Measurements from ENCODE around the gene LDLRAD4.

Gene LDLRAD4

DNA sequence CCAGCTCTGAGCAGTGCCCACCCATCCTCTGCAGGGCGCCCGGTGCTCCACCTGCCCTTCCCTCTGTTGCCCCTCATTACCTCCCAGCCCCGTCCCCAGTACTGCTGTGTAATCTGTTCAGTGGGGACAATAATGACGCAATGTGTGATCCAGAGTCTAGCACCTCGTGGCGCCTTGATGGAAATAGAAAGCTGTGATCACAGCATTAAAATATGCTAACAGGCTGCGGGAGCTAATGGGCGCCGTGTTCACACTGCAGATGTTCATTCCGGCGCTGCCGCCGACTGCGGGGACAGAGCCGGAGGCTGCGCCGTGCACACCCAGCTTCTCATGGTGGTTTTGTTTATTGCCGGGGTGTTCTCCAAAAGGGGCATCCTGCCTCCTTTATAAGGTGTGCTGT, 235.2 kb downstream of the LDLRAD4 start:
- H2BK5ac ChIP-seq (ENCODE audit: low read depth, low read length, poor library complexity, severe bottlenecking), result no peak overlapping the region
- no peak overlapping the region for H2AK5ac ChIP-seq (ENCODE audit: low read length, severe bottlenecking)
- no peak overlapping the region for H3K4me3 ChIP-seq (ENCODE audit: insufficient read depth in 1 of 2, low read depth in 1 of 2, low read length in 2 of 2)
- no peak overlapping the region for H3K14ac ChIP-seq (ENCODE audit: low read length in 2 of 2)
- no peak overlapping the region for H2BK12ac ChIP-seq (ENCODE audit: low read length in 2 of 2)
- H4K8ac ChIP-seq (ENCODE audit: low read length), result no peak overlapping the region
- H3K18ac ChIP-seq (ENCODE audit: low read depth in 1 of 2, low read length in 2 of 2), result no peak overlapping the region
- H3K4ac ChIP-seq (ENCODE audit: low read depth in 1 of 2, low read length in 2 of 2), result no peak overlapping the region
- no peaks in the 10 kb centered on the region for H3K79me1 ChIP-seq (replicated peaks; ENCODE audit: low read length, poor library complexity, severe bottlenecking)
- no peak overlapping the region for H2BK15ac ChIP-seq (ENCODE audit: low read depth, poor library complexity, severe bottlenecking)
- H3K9me3 ChIP-seq (ENCODE audit: control insufficient read depth, low read length), result peaks cover 2% of the 10 kb centered on the region
- H4K91ac ChIP-seq (ENCODE audit: low read length), result no peak overlapping the region
- H3K36me3 ChIP-seq (ENCODE audit: control insufficient read depth in 1 of 2, insufficient read depth in 2 of 2, low read depth in 1 of 2, low read length in 2 of 2), result no peaks in the 10 kb centered on the region
- no peak for DNase-seq
- WGBS, result 93% methylated on average over 18 of the region's 18 CpGs
- no peak overlapping the region for H3K4me2 ChIP-seq (ENCODE audit: low read length, poor library complexity, severe bottlenecking)
- H3K27me3 ChIP-seq (ENCODE audit: control insufficient read depth in 1 of 2, insufficient read depth in 1 of 2, low read length in 2 of 2), result peaks cover 7 to 21% of the 10 kb centered on the region in 2 experiments
- H2AFZ ChIP-seq (ENCODE audit: low read depth, low read length), result no peak overlapping the region
- peaks cover 16% of the 10 kb centered on the region for H3K4me1 ChIP-seq (ENCODE audit: control insufficient read depth, insufficient read depth, low read depth, low read length)
- H3K27ac ChIP-seq (ENCODE audit: low read length, poor library complexity, severe bottlenecking), result no peak overlapping the region
- H3K9ac ChIP-seq (ENCODE audit: low read length), result no peak overlapping the region
- H3K23ac ChIP-seq (ENCODE audit: low read length in 2 of 2), result no peak overlapping the region
- no peak overlapping the region for H2BK120ac ChIP-seq (ENCODE audit: low read depth, low read length)

- Histone ChIP-seq H2BK12ac (ENCODE audit: low read length in 2 of 2) (no peak overlapping the region), H3K14ac (ENCODE audit: low read length in 2 of 2) (peak overlapping the region in 1 of 2 experiments; percentile 94), H2BK15ac (ENCODE audit: low read depth, poor library complexity, severe bottlenecking) (no peak overlapping the region), H4K8ac (ENCODE audit: low read length) (no peak overlapping the region), H2BK120ac (ENCODE audit: low read depth, low read length) (no peak overlapping the region), H3K27ac (ENCODE audit: low read length, poor library complexity, severe bottlenecking) (no peak overlapping the region), H3K36me3 (ENCODE audit: control insufficient read depth in 1 of 2, insufficient read depth in 2 of 2, low read depth in 1 of 2, low read length in 2 of 2) (no peaks in the 10 kb centered on the region), H3K4me2 (ENCODE audit: low read length, poor library complexity, severe bottlenecking) (no peak overlapping the region), H2AFZ (ENCODE audit: low read depth, low read length) (no peak overlapping the region), H3K4me1 (ENCODE audit: control insufficient read depth, insufficient read depth, low read depth, low read length) (peaks cover 16% of the 10 kb centered on the region), H3K79me1 (replicated peaks; ENCODE audit: low read length, poor library complexity, severe bottlenecking) (no peaks in the 10 kb centered on the region), H3K9ac (ENCODE audit: low read length) (no peak overlapping the region), H4K91ac (ENCODE audit: low read length) (no peak overlapping the region), H2AK5ac (ENCODE audit: low read length, severe bottlenecking) (no peak overlapping the region), H3K23ac (ENCODE audit: low read length in 2 of 2) (no peak overlapping the region), H3K9me3 (ENCODE audit: control insufficient read depth, low read length) (peaks cover 3% of the 10 kb centered on the region), H3K4me3 (ENCODE audit: insufficient read depth in 1 of 2, low read depth in 1 of 2, low read length in 2 of 2) (no peak overlapping the region), H3K27me3 (ENCODE audit: control insufficient read depth in 1 of 2, insufficient read depth in 1 of 2, low read length in 2 of 2) (peaks cover 4 to 21% of the 10 kb centered on the region in 2 experiments), H2BK5ac (ENCODE audit: low read depth, low read length, poor library complexity, severe bottlenecking) (no peak overlapping the region), H3K4ac (ENCODE audit: low read depth in 1 of 2, low read length in 2 of 2) (no peak overlapping the region), H3K18ac (ENCODE audit: low read depth in 1 of 2, low read length in 2 of 2) (no peak overlapping the region)
- DNase-seq, result no peak
- 84% methylated on average over 12 of the region's 12 CpGs for WGBS
Observed at GRCh38 chr18:13454363-13455150, 236.0 kb downstream of the LDLRAD4 start.

DNA sequence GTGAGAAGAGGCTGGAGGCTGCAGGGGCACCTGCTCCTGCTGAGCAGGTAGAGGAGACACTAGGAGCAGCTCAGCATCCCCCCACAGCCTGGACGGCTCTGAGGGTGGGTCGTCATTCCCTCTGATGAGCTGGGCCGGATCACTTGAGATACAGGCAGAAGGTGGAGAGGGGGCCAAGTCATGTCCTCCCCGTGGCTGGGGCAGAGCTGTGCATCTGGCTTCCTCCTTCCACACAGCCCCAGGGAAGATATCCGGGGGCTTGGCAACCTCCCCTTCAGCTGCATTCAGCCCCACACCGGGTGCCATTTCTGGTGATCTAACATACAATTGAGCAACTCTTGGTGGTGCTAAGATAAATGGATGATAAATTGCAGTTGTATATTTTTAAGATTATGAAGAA, 236.9 kb downstream of the LDLRAD4 start:
- Histone ChIP-seq H3K27me3 (ENCODE audit: control insufficient read depth in 1 of 2, insufficient read depth in 1 of 2, low read length in 2 of 2) (peaks cover 4 to 21% of the 10 kb centered on the region in 2 experiments), H3K4me3 (ENCODE audit: insufficient read depth in 1 of 2, low read depth in 1 of 2, low read length in 2 of 2) (no peak overlapping the region)

DNA sequence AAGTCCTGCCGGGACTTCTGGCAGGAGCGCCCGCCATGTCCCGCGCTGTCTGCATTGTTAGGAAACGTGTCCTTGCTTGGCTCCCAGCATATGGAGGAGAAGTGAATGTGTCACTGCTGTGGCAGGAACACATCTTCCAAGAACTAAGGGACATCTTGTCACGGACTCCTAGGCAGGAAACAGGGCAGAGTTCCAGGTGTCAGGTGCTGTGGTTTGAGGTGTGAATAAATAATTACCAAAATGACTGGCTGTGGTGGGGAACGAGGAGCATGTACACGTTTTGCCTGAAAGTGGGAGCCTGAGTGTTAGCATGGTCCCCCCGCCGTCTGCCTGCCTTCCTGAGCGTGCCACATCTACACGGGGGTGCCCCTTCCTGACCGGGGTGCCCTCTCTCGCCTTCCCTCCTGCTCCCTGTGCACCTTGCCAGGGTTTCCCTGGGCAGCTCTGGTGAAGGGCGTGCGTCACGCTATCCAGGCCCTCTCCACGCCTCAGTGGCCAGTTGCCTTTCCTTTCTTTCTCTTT, 237.5 kb downstream of the LDLRAD4 start:
- no peak overlapping the region for H3K14ac ChIP-seq (ENCODE audit: low read length in 2 of 2)
- H2AK5ac ChIP-seq (ENCODE audit: low read length, severe bottlenecking), result no peak overlapping the region
- H2BK15ac ChIP-seq (ENCODE audit: low read depth, poor library complexity, severe bottlenecking), result no peak overlapping the region
- H3K9ac ChIP-seq (ENCODE audit: low read length), result no peak overlapping the region
- H3K27me3 ChIP-seq (ENCODE audit: control insufficient read depth in 1 of 2, insufficient read depth in 1 of 2, low read length in 2 of 2), result peaks cover 4 to 21% of the 10 kb centered on the region in 2 experiments
- H2BK5ac ChIP-seq (ENCODE audit: low read depth, low read length, poor library complexity, severe bottlenecking), result no peak overlapping the region
- H3K4me2 ChIP-seq (ENCODE audit: low read length, poor library complexity, severe bottlenecking), result no peak overlapping the region
- H3K4ac ChIP-seq (ENCODE audit: low read depth in 1 of 2, low read length in 2 of 2), result no peak overlapping the region
- no peak overlapping the region for H3K23ac ChIP-seq (ENCODE audit: low read length in 2 of 2)
- 90% methylated on average over 15 of the region's 19 CpGs for WGBS
- no peaks in the 10 kb centered on the region for H3K79me1 ChIP-seq (replicated peaks; ENCODE audit: low read length, poor library complexity, severe bottlenecking)
- H3K27ac ChIP-seq (ENCODE audit: low read length, poor library complexity, severe bottlenecking), result no peak overlapping the region
- H4K8ac ChIP-seq (ENCODE audit: low read length), result no peak overlapping the region
- no peak overlapping the region for H2BK12ac ChIP-seq (ENCODE audit: low read length in 2 of 2)
- no peak overlapping the region for H2AFZ ChIP-seq (ENCODE audit: low read depth, low read length)
- no peak overlapping the region for H3K18ac ChIP-seq (ENCODE audit: low read depth in 1 of 2, low read length in 2 of 2)
- H3K9me3 ChIP-seq (ENCODE audit: control insufficient read depth, low read length), result peaks cover 3% of the 10 kb centered on the region
- H3K36me3 ChIP-seq (ENCODE audit: control insufficient read depth in 1 of 2, insufficient read depth in 2 of 2, low read depth in 1 of 2, low read length in 2 of 2), result no peaks in the 10 kb centered on the region
- no peak overlapping the region for H3K4me3 ChIP-seq (ENCODE audit: insufficient read depth in 1 of 2, low read depth in 1 of 2, low read length in 2 of 2)
- no peak overlapping the region for H4K91ac ChIP-seq (ENCODE audit: low read length)
- peaks cover 16% of the 10 kb centered on the region for H3K4me1 ChIP-seq (ENCODE audit: control insufficient read depth, insufficient read depth, low read depth, low read length)
- no peak for DNase-seq
- H2BK120ac ChIP-seq (ENCODE audit: low read depth, low read length), result no peak overlapping the region

More for the DNA sequence above, 236.9 kb downstream of the LDLRAD4 start:
- Histone ChIP-seq H2BK5ac (ENCODE audit: low read depth, low read length, poor library complexity, severe bottlenecking) (no peak overlapping the region), H3K4ac (ENCODE audit: low read depth in 1 of 2, low read length in 2 of 2) (no peak overlapping the region), H3K36me3 (ENCODE audit: control insufficient read depth in 1 of 2, insufficient read depth in 2 of 2, low read depth in 1 of 2, low read length in 2 of 2) (no peaks in the 10 kb centered on the region), H3K27ac (ENCODE audit: low read length, poor library complexity, severe bottlenecking) (no peak overlapping the region), H2BK15ac (ENCODE audit: low read depth, poor library complexity, severe bottlenecking) (no peak overlapping the region), H3K23ac (ENCODE audit: low read length in 2 of 2) (no peak overlapping the region), H3K4me1 (ENCODE audit: control insufficient read depth, insufficient read depth, low read depth, low read length) (peaks cover 16% of the 10 kb centered on the region), H3K79me1 (replicated peaks; ENCODE audit: low read length, poor library complexity, severe bottlenecking) (no peaks in the 10 kb centered on the region), H3K18ac (ENCODE audit: low read depth in 1 of 2, low read length in 2 of 2) (no peak overlapping the region), H2AK5ac (ENCODE audit: low read length, severe bottlenecking) (no peak overlapping the region), H3K9me3 (ENCODE audit: control insufficient read depth, low read length) (peaks cover 3% of the 10 kb centered on the region), H3K4me2 (ENCODE audit: low read length, poor library complexity, severe bottlenecking) (no peak overlapping the region), H2AFZ (ENCODE audit: low read depth, low read length) (no peak overlapping the region), H2BK120ac (ENCODE audit: low read depth, low read length) (no peak overlapping the region), H2BK12ac (ENCODE audit: low read length in 2 of 2) (no peak overlapping the region), H3K9ac (ENCODE audit: low read length) (no peak overlapping the region), H3K14ac (ENCODE audit: low read length in 2 of 2) (no peak overlapping the region), H4K91ac (ENCODE audit: low read length) (no peak overlapping the region), H4K8ac (ENCODE audit: low read length) (no peak overlapping the region)
- 86% methylated on average over 4 of the region's 6 CpGs for WGBS
- no peak for DNase-seq

Measured in mesenchymal stem cell (in vitro differentiated cells and primary cell).